ENCODE data around the gene JTB.

JTB gene

GRCh38 chr1:153928791-153929341, 48.6 kb downstream of the JTB start:
- TF ChIP-seq POLR2AphosphoS5 (IDR thresholded peaks at IDR 0.05; ENCODE audit: low read depth, low read length) (no peak), REST (IDR thresholded peaks at IDR 0.05; ENCODE audit: insufficient read depth in 1 of 2, low read depth in 2 of 2, low read length in 2 of 2) (no peak), TAF1 (IDR thresholded peaks at IDR 0.05; ENCODE audit: borderline replicate concordance, insufficient read depth, low read length) (no peak), FOXP2 (optimal IDR thresholded peaks at IDR 0.05; ENCODE audit: borderline replicate concordance, extremely low read depth, extremely low read length, insufficient read depth) (no peak), SIN3A (IDR thresholded peaks at IDR 0.05; ENCODE audit: borderline replicate concordance, insufficient read depth, low read length) (no peak)

DNA sequence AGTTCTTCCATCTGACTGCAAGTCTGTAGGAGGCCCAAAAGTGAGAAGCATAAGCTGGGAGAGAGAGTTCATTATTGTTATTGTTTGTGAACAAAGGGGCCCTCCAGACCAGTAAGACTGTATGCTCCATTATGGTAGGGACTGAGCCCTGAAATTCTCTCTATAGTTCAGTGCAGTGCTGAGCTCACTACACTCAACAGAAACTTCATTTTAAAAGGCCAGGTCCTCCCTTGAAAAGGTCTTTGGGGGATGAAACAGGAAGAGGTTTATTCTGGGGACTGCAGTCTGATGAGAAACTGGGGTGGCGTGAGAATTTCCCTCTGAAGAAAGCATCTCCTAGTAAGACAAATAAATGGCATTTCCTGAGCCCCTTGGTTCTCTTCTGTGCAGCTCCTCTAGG, 49.2 kb downstream of the JTB start:
- no peak for TF ChIP-seq POLR2AphosphoS5 (IDR thresholded peaks at IDR 0.05; ENCODE audit: low read depth, low read length)
- TF ChIP-seq REST (IDR thresholded peaks at IDR 0.05; ENCODE audit: insufficient read depth in 1 of 2, low read depth in 2 of 2, low read length in 2 of 2): no peak
- no peak for TF ChIP-seq TAF1 (IDR thresholded peaks at IDR 0.05; ENCODE audit: borderline replicate concordance, insufficient read depth, low read length)
- no peak for TF ChIP-seq SIN3A (IDR thresholded peaks at IDR 0.05; ENCODE audit: borderline replicate concordance, insufficient read depth, low read length)
- TF ChIP-seq FOXP2 (optimal IDR thresholded peaks at IDR 0.05; ENCODE audit: borderline replicate concordance, extremely low read depth, extremely low read length, insufficient read depth): no peak

GRCh38 chr1:153926405-153926804, 51.1 kb downstream of the JTB start:
- TF ChIP-seq POLR2AphosphoS5 (IDR thresholded peaks at IDR 0.05; ENCODE audit: low read depth, low read length): no peak
- no peak for TF ChIP-seq FOXP2 (optimal IDR thresholded peaks at IDR 0.05; ENCODE audit: borderline replicate concordance, extremely low read depth, extremely low read length, insufficient read depth)
- no peak for TF ChIP-seq TAF1 (IDR thresholded peaks at IDR 0.05; ENCODE audit: borderline replicate concordance, insufficient read depth, low read length)
- no peak for TF ChIP-seq SIN3A (IDR thresholded peaks at IDR 0.05; ENCODE audit: borderline replicate concordance, insufficient read depth, low read length)
- TF ChIP-seq REST (IDR thresholded peaks at IDR 0.05; ENCODE audit: insufficient read depth in 1 of 2, low read depth in 2 of 2, low read length in 2 of 2): no peak
